Hippocampal formation (tissue), 2 donors: ENCODE measurements around the gene SND1.

Experiments used
- DNase-seq, 2 donors: peaks; one replicate each; lab custom pipeline; 2025; lab: John Stamatoyannopoulos, UW

SND1 gene

DNA sequence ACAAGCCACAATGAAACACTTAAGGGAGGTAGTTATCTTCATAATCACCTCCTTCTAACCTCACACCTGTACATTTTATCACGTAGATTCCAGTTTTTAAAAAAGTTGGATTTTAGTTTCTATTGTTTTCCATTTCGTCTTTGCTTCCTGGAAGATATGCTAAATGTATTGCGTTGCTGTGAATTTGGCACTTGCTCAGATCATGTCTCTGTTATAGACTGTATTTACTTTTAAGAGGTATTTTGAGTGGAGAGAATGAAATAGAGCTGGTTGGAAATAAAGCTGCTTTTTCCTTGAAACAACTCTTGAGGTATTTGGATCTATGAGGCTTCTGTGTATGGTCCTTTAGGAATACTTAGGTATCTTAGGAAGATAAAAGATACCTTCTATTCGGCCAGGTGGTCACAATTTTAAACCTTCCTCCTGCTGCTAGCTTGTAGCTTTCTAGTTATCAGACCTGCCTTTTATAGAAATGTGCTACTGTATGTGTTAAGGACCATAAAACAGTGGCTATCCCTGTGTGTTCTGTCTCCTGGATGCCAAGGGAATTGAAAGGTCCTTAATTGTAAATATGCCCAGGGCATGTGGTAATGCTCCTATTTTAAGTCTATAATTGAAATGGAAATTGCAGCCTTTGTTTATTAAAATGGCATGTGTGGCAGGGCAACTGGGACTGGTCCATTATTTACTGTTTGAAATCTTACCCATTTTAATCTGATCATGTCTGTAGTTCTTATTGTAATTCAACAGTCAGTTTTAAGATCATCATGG is 147.7 kb downstream of the SND1 start:
- DNase-seq: no peak

GRCh38 chr7:127802845-127803244 is 150.9 kb downstream of the SND1 start:
- no peak for DNase-seq

GRCh38 chr7:127803626-127804025 is 151.6 kb downstream of the SND1 start:
- DNase-seq: no peak

DNA sequence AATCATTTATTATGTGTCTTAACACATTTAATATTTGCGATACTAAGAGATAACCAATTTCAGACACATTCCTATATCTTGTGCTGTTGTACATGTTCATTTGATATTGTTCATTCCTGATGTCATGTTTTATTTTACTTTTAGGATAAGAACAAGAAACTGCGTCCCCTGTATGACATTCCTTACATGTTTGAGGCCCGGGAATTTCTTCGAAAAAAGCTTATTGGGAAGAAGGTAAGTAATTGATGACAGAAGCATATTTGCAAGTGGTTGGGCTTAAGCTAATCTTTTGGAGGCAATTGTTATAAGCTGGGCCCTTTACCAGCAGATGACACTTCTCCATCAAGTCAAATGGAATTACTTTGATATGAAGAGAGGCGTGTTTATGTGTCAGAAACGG is 155.3 kb downstream of the SND1 start:
- no peak for DNase-seq

DNA sequence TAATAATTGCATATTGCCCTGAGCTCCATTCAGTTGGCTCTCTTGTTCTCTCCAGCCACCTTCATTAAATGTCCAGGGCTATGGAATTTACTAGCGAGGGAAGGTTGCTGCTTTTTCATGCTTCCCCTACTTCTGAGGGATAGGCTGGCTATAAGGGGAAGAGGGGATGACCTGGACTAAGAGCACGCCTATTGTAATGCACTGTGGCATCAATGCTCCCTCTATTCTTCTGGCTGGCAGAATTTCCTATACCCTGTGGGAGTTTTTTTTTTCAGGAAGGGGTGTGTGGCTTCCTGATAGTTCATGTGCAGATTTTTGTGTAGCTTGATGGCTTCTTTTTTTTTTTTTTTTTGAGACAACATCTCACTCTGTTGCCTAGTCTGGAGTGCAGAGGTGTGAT is 155.8 kb downstream of the SND1 start:
- no peak for DNase-seq

DNA sequence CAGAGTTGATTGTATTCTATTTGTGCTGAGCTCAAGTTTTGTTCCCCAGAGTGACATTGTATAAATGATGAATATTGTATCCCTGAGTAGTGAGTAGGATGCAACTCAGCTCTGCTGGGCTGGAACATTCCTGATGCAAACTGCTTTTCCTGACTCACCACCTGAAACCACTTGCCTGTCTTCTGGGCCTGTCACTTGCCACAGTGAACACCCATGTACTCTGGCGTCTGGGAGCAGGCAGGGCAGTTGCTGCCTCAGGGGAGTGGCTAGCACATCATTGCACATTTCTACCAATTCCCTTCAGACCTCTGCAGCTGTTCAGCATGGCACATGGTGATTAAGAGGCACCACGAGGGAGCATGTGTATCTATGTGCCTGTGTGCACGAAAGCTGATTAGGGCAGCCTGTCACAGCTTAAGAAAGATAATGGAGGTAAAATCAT is 157.3 kb downstream of the SND1 start:
- DNase-seq: no peak

GRCh38 chr7:127810113-127810512 is 158.1 kb downstream of the SND1 start:
- no peak for DNase-seq

GRCh38 chr7:127810696-127811660 is 159.0 kb downstream of the SND1 start:
- DNase-seq: no peak

GRCh38 chr7:127812540-127812939 is 160.5 kb downstream of the SND1 start:
- no peak for DNase-seq

- DNase-seq: no peak
These were observed 162.1 kb downstream of the SND1 start for GRCh38 chr7:127813991-127814541.

DNA sequence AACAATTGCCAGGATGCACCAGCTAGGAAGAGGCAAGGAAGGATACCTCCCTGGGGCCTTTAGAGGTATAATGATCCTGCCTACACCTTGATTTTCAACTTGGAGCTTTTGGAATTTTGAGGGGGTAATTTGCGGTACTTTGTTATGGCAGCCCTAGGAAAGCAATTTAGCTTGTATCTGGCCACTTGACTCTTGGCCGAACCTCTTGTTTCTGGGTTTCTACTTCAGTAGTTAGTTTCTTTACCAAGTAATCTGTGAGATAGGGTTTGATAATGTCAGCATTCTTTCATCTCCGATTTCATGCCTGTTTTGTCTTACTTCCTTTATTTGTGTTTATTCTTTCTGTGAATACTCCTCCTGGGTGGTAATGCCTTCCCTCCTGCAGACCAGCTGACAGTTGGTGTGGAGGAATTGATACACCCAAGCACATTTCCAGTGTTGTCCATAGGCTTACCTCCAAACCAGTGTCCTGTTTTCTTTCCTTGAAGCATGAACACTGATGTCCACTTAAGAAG is 163.7 kb downstream of the SND1 start:
- no peak for DNase-seq

DNA sequence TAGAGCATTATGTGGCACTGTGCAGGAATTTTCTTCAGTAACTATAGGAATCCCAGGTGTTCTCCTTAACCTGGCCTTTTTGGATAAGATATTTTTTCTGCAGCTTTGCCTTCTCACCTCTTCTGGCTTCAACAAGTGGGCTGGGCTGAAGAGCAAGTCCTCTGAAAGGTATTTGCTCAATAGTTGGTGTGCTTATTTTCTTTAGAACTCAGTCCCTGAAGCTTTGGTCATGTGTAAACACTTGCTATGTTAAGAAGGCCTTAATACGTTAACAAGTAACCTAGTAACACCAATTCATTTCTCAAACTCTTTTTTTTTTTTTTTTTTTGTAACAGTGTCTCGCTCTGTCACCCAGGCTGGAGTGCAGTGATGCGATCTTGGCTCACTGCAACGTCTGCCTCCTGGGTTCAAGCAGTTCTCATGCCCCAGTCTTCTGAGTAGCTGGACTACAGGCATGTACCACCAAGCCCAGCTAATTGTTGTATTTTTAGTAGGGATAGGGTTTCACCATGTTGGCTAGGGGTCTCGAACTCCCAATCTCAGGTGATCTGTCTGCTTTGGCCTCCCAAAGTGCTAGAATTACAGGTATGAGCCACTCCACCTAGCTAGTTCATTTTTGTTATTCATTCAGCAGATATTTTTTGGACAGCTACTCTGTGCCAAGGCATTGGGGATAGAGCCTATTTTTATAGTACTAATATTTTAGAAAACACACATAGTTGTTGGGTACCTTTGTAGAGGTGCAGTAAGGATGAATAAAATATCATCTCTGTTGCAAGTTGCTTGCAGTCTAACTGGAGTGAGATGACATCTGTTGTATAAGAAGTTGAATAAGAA is 164.6 kb downstream of the SND1 start:
- no peak for DNase-seq

DNA sequence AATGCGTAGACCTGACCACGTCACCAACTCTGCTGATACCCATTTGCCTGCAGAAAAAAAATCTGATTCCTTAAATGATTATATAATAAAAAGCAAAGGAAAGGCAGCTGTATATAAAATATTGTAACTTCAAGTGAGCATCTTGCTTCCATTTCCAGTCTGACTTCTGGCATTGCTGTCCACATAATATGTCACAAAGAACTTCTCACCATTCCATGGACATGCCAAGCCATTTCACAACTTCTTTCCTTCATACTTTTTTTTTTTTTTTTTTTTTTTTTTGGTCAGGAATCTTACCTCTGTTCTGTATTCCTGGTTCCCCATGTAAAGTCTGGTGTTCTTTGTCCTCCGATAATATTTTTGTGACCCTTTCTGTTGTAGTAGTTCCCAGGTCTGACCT is 165.5 kb downstream of the SND1 start:
- no peak for DNase-seq

GRCh38 chr7:127818306-127818705 is 166.3 kb downstream of the SND1 start:
- DNase-seq: no peak

DNA sequence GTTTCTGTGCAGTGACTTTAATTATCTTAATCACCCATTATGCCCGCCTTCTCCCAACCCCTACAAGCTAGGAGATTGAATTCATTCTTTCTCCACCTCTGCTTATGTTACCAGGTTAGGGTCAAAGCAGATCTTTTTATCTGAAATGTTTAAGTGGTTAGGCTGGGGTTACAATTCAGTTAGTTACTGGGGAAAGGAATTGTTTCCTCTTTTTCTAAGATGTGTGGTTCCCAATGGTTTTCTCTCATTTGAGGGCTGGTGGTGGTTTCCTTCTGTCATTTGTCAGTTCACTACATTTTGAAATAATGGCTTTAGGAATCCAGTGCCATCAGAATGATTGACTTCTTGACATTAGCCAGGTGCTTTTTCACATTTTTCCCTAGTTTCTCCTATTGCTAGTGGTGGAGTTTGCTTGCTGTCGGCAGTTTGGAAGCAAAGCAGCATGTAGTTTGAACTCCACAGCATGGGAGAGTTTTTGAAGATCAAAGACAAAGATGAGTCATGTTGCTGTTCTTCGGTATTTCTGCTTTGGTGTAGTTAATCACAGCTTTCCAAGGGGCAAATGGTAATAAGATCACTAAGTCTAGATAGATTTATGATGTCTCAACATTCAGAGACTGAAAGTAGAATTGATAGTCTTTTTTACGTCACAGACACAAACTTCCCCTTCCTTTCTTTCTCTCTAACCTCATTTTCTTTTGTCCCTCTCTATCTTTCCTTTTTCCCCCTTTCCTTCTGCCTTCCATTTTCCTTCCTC is 168.2 kb downstream of the SND1 start:
- no peak for DNase-seq

- no peak for DNase-seq
These were observed 168.7 kb downstream of the SND1 start for GRCh38 chr7:127820732-127821085.

GRCh38 chr7:127821146-127821545 is 169.2 kb downstream of the SND1 start:
- DNase-seq: no peak

GRCh38 chr7:127822822-127823508 is 171.0 kb downstream of the SND1 start:
- no peak for DNase-seq

GRCh38 chr7:127824682-127825081 is 172.7 kb downstream of the SND1 start:
- DNase-seq: no peak

DNA sequence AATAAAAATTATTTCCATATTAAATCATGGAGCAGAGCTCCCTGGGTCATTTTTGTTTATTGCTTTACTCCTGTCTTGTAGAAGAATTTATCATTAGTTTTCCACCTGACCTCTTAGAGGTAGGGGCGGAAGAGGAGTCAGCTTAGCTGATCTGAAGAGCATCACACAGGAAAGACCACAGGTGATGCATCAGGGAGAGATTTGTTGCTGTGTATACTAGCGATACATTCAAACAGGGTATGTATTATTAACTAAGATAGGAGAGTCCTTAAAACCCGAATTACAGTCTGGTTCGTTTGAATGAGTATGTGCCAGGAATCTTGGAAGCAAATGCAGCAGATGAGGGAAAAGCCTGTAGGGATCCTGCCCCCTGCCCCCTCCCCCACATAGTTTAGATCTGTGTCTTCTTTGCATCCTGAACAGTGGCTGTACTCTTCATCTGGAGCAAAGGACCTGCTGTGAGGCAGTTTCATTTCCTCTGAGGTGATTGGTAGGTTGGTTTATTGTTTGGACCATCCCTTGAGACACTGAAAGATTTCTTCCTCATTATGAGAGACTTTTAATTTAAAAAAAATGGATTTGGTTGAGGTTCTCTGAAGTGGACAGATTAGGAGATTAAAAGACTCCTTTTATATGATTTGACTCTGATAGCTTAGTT is 177.0 kb downstream of the SND1 start:
- no peak for DNase-seq
